ENCODE data around the gene EEF1A2.

DNA sequence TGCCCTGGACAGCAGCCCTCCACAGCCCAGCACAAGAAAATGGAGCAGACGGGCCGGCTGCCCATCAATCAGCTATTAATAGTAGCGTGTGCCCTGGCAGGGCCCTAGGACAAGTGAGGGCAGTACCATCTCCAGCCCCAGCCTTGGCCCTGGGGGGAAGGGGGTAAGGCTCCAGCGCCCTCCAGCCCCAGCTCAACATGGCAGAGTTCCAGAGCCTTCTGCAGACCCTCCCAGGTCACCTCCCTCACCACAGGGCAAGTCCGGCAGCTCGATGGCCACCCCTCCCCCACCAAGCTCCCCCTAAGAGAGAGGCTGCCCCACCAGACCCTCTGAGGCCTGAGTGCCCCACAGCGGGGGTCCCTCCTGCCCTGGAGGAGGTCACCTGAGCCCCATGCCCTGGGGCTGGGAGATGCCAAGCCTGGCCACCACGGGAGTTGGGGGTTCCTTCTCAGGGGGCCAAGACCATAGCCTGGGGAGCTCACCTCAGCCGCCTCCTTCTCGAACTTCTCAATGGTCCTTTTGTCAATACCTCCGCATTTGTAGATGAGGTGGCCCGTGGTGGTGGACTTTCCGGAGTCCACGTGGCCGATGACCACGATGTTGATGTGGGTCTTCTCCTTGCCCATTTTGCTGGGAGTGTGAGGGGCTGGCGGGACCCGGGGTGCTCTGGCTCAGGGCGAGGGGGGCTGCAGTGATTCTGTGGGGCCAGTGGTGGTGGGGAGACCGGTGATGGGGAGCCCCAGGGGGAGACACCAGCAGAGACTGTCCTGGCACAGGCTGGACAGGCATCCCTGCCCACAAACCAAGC lies 1.5 kb downstream of the EEF1A2 start:
- TF ChIP-seq EZH2 (IDR thresholded peaks at IDR 0.05; ENCODE audit: low read depth, unreplicated experiment), result no peak
- TF ChIP-seq, protein P1, sequence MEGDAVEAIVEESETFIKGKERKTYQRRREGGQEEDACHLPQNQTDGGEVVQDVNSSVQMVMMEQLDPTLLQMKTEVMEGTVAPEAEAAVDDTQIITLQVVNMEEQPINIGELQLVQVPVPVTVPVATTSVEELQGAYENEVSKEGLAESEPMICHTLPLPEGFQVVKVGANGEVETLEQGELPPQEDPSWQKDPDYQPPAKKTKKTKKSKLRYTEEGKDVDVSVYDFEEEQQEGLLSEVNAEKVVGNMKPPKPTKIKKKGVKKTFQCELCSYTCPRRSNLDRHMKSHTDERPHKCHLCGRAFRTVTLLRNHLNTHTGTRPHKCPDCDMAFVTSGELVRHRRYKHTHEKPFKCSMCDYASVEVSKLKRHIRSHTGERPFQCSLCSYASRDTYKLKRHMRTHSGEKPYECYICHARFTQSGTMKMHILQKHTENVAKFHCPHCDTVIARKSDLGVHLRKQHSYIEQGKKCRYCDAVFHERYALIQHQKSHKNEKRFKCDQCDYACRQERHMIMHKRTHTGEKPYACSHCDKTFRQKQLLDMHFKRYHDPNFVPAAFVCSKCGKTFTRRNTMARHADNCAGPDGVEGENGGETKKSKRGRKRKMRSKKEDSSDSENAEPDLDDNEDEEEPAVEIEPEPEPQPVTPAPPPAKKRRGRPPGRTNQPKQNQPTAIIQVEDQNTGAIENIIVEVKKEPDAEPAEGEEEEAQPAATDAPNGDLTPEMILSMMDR (conservative IDR thresholded peaks at IDR 0.05; ENCODE audit: low read depth in 2 of 2), result no peak
- TF ChIP-seq POLR2AphosphoS5 (IDR thresholded peaks at IDR 0.05; ENCODE audit: low read depth), result no peak
- TF ChIP-seq, protein P2, sequence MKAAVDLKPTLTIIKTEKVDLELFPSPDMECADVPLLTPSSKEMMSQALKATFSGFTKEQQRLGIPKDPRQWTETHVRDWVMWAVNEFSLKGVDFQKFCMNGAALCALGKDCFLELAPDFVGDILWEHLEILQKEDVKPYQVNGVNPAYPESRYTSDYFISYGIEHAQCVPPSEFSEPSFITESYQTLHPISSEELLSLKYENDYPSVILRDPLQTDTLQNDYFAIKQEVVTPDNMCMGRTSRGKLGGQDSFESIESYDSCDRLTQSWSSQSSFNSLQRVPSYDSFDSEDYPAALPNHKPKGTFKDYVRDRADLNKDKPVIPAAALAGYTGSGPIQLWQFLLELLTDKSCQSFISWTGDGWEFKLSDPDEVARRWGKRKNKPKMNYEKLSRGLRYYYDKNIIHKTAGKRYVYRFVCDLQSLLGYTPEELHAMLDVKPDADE (IDR thresholded peaks at IDR 0.05), result no peak
- TF ChIP-seq EZH2phosphoT487 (IDR thresholded peaks at IDR 0.05; ENCODE audit: unreplicated experiment), result no peak
- no peak for TF ChIP-seq CREB1 (CRISPR knock-in tag; IDR thresholded peaks at IDR 0.05; ENCODE audit: low read depth)
- no peak for TF ChIP-seq STAT1 (IDR thresholded peaks at IDR 0.05; ENCODE audit: unreplicated experiment)
- TF ChIP-seq ZNF114 (CRISPR knock-in tag; IDR thresholded peaks at IDR 0.05), result no peak
- TF ChIP-seq, protein P3, sequence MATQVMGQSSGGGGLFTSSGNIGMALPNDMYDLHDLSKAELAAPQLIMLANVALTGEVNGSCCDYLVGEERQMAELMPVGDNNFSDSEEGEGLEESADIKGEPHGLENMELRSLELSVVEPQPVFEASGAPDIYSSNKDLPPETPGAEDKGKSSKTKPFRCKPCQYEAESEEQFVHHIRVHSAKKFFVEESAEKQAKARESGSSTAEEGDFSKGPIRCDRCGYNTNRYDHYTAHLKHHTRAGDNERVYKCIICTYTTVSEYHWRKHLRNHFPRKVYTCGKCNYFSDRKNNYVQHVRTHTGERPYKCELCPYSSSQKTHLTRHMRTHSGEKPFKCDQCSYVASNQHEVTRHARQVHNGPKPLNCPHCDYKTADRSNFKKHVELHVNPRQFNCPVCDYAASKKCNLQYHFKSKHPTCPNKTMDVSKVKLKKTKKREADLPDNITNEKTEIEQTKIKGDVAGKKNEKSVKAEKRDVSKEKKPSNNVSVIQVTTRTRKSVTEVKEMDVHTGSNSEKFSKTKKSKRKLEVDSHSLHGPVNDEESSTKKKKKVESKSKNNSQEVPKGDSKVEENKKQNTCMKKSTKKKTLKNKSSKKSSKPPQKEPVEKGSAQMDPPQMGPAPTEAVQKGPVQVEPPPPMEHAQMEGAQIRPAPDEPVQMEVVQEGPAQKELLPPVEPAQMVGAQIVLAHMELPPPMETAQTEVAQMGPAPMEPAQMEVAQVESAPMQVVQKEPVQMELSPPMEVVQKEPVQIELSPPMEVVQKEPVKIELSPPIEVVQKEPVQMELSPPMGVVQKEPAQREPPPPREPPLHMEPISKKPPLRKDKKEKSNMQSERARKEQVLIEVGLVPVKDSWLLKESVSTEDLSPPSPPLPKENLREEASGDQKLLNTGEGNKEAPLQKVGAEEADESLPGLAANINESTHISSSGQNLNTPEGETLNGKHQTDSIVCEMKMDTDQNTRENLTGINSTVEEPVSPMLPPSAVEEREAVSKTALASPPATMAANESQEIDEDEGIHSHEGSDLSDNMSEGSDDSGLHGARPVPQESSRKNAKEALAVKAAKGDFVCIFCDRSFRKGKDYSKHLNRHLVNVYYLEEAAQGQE (IDR thresholded peaks at IDR 0.05; ENCODE audit: unreplicated experiment), result no peak
- TF ChIP-seq, protein P4, sequence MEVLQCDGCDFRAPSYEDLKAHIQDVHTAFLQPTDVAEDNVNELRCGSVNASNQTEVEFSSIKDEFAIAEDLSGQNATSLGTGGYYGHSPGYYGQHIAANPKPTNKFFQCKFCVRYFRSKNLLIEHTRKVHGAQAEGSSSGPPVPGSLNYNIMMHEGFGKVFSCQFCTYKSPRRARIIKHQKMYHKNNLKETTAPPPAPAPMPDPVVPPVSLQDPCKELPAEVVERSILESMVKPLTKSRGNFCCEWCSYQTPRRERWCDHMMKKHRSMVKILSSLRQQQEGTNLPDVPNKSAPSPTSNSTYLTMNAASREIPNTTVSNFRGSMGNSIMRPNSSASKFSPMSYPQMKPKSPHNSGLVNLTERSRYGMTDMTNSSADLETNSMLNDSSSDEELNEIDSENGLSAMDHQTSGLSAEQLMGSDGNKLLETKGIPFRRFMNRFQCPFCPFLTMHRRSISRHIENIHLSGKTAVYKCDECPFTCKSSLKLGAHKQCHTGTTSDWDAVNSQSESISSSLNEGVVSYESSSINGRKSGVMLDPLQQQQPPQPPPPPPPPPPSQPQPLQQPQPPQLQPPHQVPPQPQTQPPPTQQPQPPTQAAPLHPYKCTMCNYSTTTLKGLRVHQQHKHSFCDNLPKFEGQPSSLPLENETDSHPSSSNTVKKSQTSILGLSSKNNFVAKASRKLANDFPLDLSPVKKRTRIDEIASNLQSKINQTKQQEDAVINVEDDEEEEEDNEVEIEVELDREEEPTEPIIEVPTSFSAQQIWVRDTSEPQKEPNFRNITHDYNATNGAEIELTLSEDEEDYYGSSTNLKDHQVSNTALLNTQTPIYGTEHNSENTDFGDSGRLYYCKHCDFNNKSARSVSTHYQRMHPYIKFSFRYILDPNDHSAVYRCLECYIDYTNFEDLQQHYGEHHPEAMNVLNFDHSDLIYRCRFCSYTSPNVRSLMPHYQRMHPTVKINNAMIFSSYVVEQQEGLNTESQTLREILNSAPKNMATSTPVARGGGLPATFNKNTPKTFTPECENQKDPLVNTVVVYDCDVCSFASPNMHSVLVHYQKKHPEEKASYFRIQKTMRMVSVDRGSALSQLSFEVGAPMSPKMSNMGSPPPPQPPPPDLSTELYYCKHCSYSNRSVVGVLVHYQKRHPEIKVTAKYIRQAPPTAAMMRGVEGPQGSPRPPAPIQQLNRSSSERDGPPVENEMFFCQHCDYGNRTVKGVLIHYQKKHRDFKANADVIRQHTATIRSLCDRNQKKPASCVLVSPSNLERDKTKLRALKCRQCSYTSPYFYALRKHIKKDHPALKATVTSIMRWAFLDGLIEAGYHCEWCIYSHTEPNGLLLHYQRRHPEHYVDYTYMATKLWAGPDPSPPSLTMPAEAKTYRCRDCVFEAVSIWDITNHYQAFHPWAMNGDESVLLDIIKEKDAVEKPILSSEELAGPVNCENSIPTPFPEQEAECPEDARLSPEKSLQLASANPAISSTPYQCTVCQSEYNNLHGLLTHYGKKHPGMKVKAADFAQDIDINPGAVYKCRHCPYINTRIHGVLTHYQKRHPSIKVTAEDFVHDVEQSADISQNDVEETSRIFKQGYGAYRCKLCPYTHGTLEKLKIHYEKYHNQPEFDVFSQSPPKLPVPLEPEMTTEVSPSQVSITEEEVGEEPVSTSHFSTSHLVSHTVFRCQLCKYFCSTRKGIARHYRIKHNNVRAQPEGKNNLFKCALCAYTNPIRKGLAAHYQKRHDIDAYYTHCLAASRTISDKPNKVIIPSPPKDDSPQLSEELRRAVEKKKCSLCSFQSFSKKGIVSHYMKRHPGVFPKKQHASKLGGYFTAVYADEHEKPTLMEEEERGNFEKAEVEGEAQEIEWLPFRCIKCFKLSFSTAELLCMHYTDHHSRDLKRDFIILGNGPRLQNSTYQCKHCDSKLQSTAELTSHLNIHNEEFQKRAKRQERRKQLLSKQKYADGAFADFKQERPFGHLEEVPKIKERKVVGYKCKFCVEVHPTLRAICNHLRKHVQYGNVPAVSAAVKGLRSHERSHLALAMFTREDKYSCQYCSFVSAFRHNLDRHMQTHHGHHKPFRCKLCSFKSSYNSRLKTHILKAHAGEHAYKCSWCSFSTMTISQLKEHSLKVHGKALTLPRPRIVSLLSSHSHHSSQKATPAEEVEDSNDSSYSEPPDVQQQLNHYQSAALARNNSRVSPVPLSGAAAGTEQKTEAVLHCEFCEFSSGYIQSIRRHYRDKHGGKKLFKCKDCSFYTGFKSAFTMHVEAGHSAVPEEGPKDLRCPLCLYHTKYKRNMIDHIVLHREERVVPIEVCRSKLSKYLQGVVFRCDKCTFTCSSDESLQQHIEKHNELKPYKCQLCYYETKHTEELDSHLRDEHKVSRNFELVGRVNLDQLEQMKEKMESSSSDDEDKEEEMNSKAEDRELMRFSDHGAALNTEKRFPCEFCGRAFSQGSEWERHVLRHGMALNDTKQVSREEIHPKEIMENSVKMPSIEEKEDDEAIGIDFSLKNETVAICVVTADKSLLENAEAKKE (CRISPR knock-in tag; IDR thresholded peaks at IDR 0.05), result no peak
- TF ChIP-seq NANOG (IDR thresholded peaks at IDR 0.05; ENCODE audit: borderline replicate concordance), result no peak

Measured in GM23338 (cell line).